HCT116 (cell line): ENCODE results near the gene FLNB. TPM values are rescaled to one million over a fixed set of nuclear protein-coding genes. Genes with fewer than 3 reads are reported as not detected.
A peak's percentile ranks its signal among the peaks of the same experiment; 100 is the strongest.

ENCODE experiments used
- ATAC-seq: fragments of 200-7000 bp; cut with Tn5 transposase; 2 replicates; pipeline ENCODE4 v1.9.1; 2020; ENCODE audit warnings: mild to moderate bottlenecking, moderate library complexity
- BruUV-seq: library from RNA; stranded (reverse); fragments of 400-500 nt; replicated peaks from 2 replicates; lab custom pipeline; 2021; lab: Mats Ljungman, UMichigan
- CTCF ChIA-PET: fragments of 300-600 bp; sonication (Branson Sonifier 250); formaldehyde crosslinking; loops from one replicate; lab custom pipeline; 2021; ENCODE audit warnings: antibody characterized with exemption; lab: Charles Lee
- POLR2A ChIA-PET: fragments of 300-600, 350-600 bp; sonication (Branson Sonifier 250); formaldehyde crosslinking; loops from one replicate; lab custom pipeline; 2021; ENCODE audit warnings: antibody characterized with exemption; lab: Charles Lee
- RAD21 ChIA-PET, 2 experiments: fragments of 300-600 bp; sonication (Branson Sonifier 250); formaldehyde crosslinking; loops; one replicate each; lab custom pipeline; 2023; ENCODE audit warnings: low total read pairs in 2 of 2; ENCODE audit not compliant: uncharacterized antibody in 2 of 2, unreplicated experiment in 2 of 2, low non-redundant PET in 1 of 2; lab: Charles Lee
- DNase-seq: peaks from one replicate; pipeline ENCODE4 v3.0.0-alpha.2; 2010; ENCODE audit warnings: low read depth, low spot score
- H2AFZ ChIP-seq: fragments of 200-600 bp; shearing (Covaris generic), sonication (generic); 2 replicates; pipeline ENCODE4 v1.6.1; 2017; ENCODE audit warnings: low read depth, mixed run types, mixed read lengths, antibody characterized with exemption, low read length; ENCODE audit not compliant: poor library complexity, severe bottlenecking
- H3K27ac ChIP-seq: 2 replicates; pipeline ENCODE4 v1.5.1; 2012; ENCODE audit warnings: low read depth, low read length
- H3K27me3 ChIP-seq: fragments of 200-600 bp; sonication (generic); 2 replicates; pipeline ENCODE4 v1.6.1; 2016; ENCODE audit warnings: mixed run types, low read length, mixed read lengths; ENCODE audit not compliant: insufficient read depth
- H3K36me3 ChIP-seq, 2 experiments: fragments of 200-500 bp in 1 of 2; fragments of 200-600 bp in 1 of 2; sonication (Bioruptor generic) in 1 of 2; sonication (generic) in 1 of 2; 2 replicates each; pipeline versions ENCODE4 v1.5.1 to v1.6.1; 2014 to 2016; ENCODE audit warnings: low read length in 2 of 2, inconsistent platforms in 1 of 2, mixed read lengths in 1 of 2, mixed run types in 1 of 2; ENCODE audit not compliant: insufficient read depth in 2 of 2, control insufficient read depth in 1 of 2
- H3K4me1 ChIP-seq, 2 experiments: fragments of 200-600 bp in 1 of 2; sonication (generic) in 1 of 2; 2 replicates each; pipeline versions ENCODE4 v1.5.1 to v1.6.1; 2012 to 2017; ENCODE audit warnings: low read length in 2 of 2, inconsistent platforms in 1 of 2, mild to moderate bottlenecking in 1 of 2, mixed read lengths in 1 of 2, mixed run types in 1 of 2, moderate library complexity in 1 of 2; ENCODE audit not compliant: insufficient read depth in 2 of 2, control insufficient read depth in 1 of 2
- H3K4me2 ChIP-seq: fragments of 200-600 bp; sonication (generic); 2 replicates; pipeline ENCODE4 v1.6.1; 2017; ENCODE audit warnings: mixed run types, low read length, mixed read lengths
- H3K4me3 ChIP-seq, 2 experiments: fragments of 200-600 bp in 1 of 2; sonication (generic) in 1 of 2; replicated peaks in 1 of 2; 2 replicates each; pipeline ENCODE4 v1.5.1; 2011 to 2016; ENCODE audit warnings: low read length in 2 of 2, control low read depth in 1 of 2, low read depth in 1 of 2, mild to moderate bottlenecking in 1 of 2, mixed read lengths in 1 of 2, mixed run types in 1 of 2
- H3K79me2 ChIP-seq: fragments of 200-600 bp; sonication (generic); 2 replicates; pipeline ENCODE4 v1.6.1; 2017; ENCODE audit warnings: mild to moderate bottlenecking, mixed run types, low read length, moderate library complexity, mixed read lengths; ENCODE audit not compliant: insufficient read depth
- H3K9ac ChIP-seq: fragments of 200-600 bp; sonication (generic); 2 replicates; pipeline ENCODE4 v1.6.1; 2016; ENCODE audit warnings: low read length, mixed read lengths
- H3K9me2 ChIP-seq: fragments of 200-600 bp; sonication (generic), shearing (Covaris generic); 2 replicates; pipeline ENCODE4 v1.6.1; 2017; ENCODE audit warnings: mixed run types, mild to moderate bottlenecking, moderate library complexity; ENCODE audit not compliant: insufficient read depth
- H3K9me3 ChIP-seq, 2 experiments: fragments of 200-500 bp in 1 of 2; fragments of 200-600 bp in 1 of 2; sonication (Bioruptor generic) in 1 of 2; sonication (generic) in 1 of 2; 2 replicates each; pipeline ENCODE4 v1.6.1; 2014 to 2017; ENCODE audit warnings: low read length in 2 of 2, mixed read lengths in 2 of 2, inconsistent platforms in 1 of 2, low read depth in 1 of 2, mild to moderate bottlenecking in 1 of 2, mixed run types in 1 of 2, moderate library complexity in 1 of 2; ENCODE audit not compliant: control insufficient read depth in 1 of 2, insufficient read depth in 1 of 2
- H4K20me1 ChIP-seq: fragments of 200-600 bp; sonication (generic), shearing (Covaris generic); 2 replicates; pipeline ENCODE4 v1.6.1; 2017; ENCODE audit warnings: mixed run types, mild to moderate bottlenecking, moderate library complexity; ENCODE audit not compliant: insufficient read depth
- EZH2 ChIP-seq: fragments of 200-600 bp; sonication (generic); IDR thresholded peaks from 2 replicates; pipeline ENCODE4 v1.6.1; 2017; ENCODE audit warnings: antibody characterized with exemption, mixed run types
- EZH2phosphoT487 ChIP-seq: fragments of 200-600 bp; IDR thresholded peaks from 2 replicates; pipeline ENCODE4 v1.6.1; 2018; ENCODE audit warnings: antibody characterized with exemption, borderline replicate concordance
- JUND ChIP-seq: IDR thresholded peaks from 2 replicates; pipeline ENCODE4 v1.6.1; 2012
- POLR2AphosphoS5 ChIP-seq: IDR thresholded peaks from 2 replicates; pipeline ENCODE4 v1.6.1; 2011; ENCODE audit warnings: mild to moderate bottlenecking, low read depth, low read length, moderate library complexity
- SRF ChIP-seq: IDR thresholded peaks from 2 replicates; pipeline ENCODE4 v1.6.1; 2012; ENCODE audit warnings: low read depth
- TCF7L2 ChIP-seq: IDR thresholded peaks from 2 replicates; pipeline ENCODE4 v1.7.0; 2011; ENCODE audit warnings: borderline replicate concordance, inconsistent platforms; ENCODE audit not compliant: insufficient read depth, insufficient read length; ENCODE audit errors: extremely low read depth
- ZNF274 ChIP-seq: fragments of 200-500 bp; sonication (Bioruptor generic); IDR thresholded peaks from 2 replicates; pipeline ENCODE4 v1.6.1; 2014; ENCODE audit warnings: mild to moderate bottlenecking, low read depth, low read length, inconsistent platforms
- intact Hi-C: fragments of 100-400 bp; cut with micrococcal nuclease; formaldehyde crosslinking; loops from 2 replicates; pipeline ENCODE4 v1.10.0; 2022
- total RNA-seq: library from RNA; stranded (reverse); gene quantifications from one replicate; pipeline ENCODE4 v1.2.1, GENCODE V29; 2021; ENCODE audit not compliant: unreplicated experiment
- TF ChIP-seq, protein P1 (sequence below): IDR thresholded peaks from 2 replicates; pipeline ENCODE4 v1.6.1; 2012
- TF ChIP-seq, protein P2 (sequence below): IDR thresholded peaks from 2 replicates; pipeline ENCODE4 v1.6.1; 2012
- TF ChIP-seq, protein P3 (sequence below), 3 experiments: fragments of 200-600 bp in 1 of 3; sonication (generic) in 1 of 3; IDR thresholded peaks in 2 of 3; conservative IDR thresholded peaks in 1 of 3; 2 replicates each; pipeline ENCODE4 v1.5.1; 2012 to 2017; ENCODE audit warnings: low read depth in 2 of 3, low read length in 2 of 3, antibody characterized with exemption in 1 of 3, borderline replicate concordance in 1 of 3, control low read depth in 1 of 3, mild to moderate bottlenecking in 1 of 3, mixed read lengths in 1 of 3, mixed run types in 1 of 3, moderate library complexity in 1 of 3; ENCODE audit not compliant: insufficient read depth in 1 of 3

FLNB gene
- total RNA-seq, 1 experiment from 2014 or later: 116 TPM

DNA sequence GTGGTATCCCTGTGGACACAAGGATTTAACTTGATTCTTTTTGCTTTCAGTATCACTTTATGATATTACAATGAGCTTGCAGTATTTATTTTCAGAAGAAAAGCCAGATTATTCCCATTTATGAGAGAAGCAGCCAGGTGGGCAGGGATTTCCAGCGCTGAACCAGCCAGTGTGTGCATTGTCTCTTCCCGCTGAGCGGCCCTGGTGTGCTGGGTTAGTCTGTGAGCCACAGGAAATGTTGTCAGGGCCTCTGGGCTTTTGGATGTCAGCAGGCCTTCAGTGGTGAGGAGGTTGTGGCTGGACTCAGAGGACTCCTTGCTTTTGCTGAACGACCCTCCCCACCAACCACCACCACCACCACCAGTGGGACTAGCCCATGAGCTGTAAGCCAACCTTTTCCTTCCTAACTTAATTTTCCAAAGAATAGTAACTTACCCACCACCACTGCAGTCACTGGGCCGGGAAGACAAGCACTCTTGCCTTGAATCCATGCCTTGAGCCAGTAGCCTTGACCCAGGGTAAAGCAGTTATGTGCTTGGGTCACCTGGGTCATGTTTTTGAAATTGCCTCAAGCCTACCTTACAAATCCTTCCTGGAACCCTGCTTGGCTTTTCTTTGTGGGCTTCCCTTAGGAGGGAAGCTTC lies 33.1 kb downstream of the FLNB start:
- Histone ChIP-seq H3K9me2 (no peaks in the 10 kb centered on the region), H3K9ac (no peak overlapping the region), H4K20me1 (no peaks in the 10 kb centered on the region; the same call in 1 of the 2 replicates)
- no peak for TF ChIP-seq ZNF274
- TF ChIP-seq, all 23 proteins: peak for 0
- ChIA-PET POLR2A (interaction anchor here (1.4 kb wide), 1 partner anchor 11 kb away, joined by 3 read pairs; no protein-coding TSS in a partner anchor), RAD21 (no interaction called here), CTCF (no interaction called here)
- intact Hi-C loops: no loop called here
- Histone ChIP-seq H3K27me3 (no peaks in the 10 kb centered on the region), H3K9me3 (no peaks in the 10 kb centered on the region), H3K27ac (no peak overlapping the region), H3K79me2 (peaks cover 85% of the 10 kb centered on the region), H2AFZ (no peak overlapping the region), H3K4me3 (no peak overlapping the region), H3K4me2 (peak overlapping the region; percentile 21; the same call in 1 of the 2 replicates), H3K4me1 (peaks cover 36 to 75% of the 10 kb centered on the region in 2 experiments), H3K36me3 (no peaks in the 10 kb centered on the region)
- ATAC-seq (no peak), DNase-seq (no peak)
- no TSS peak for BruUV-seq

DNA sequence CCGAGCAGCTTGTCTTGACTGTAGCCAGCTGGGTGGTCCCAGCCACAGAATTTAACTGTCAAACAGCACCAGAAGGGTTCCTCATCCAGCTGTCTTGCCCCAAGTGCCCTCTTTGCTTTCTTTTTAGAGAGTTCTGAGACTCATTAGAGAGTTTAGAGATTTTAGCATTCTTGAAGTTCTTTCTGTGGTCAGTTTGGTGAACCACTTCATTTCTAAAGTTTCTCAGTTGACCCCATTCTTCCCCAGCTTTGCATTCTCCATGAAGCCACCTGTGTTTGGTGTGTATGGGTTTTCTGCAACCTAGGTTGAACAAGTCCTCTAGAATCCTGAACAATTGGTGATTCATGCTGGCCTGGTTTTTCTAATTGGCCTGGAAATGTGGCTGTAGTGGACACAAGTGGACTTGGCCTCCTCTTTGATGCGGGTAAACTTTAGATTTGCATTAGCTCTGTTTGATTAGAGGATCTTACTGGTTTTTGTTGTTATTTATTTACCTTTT lies 33.7 kb downstream of the FLNB start:
- POLR2A ChIA-PET: interaction anchor here (0.7 kb wide), 1 partner anchor 34 kb away, joined by 3 read pairs; no protein-coding TSS in a partner anchor
- CTCF ChIA-PET: no interaction called here

More for the DNA sequence above, 33.7 kb downstream of the FLNB start:
- H3K36me3 ChIP-seq: no peaks in the 10 kb centered on the region
- H3K27me3 ChIP-seq: no peaks in the 10 kb centered on the region
- H3K9me2 ChIP-seq: no peaks in the 10 kb centered on the region
- peaks cover 33 to 72% of the 10 kb centered on the region in 2 experiments for H3K4me1 ChIP-seq
- ATAC-seq (no peak), DNase-seq (no peak)
- no peak for TF ChIP-seq ZNF274
- TF ChIP-seq JUND: no peak
- no peak for TF ChIP-seq SRF
- TF ChIP-seq, protein P1, sequence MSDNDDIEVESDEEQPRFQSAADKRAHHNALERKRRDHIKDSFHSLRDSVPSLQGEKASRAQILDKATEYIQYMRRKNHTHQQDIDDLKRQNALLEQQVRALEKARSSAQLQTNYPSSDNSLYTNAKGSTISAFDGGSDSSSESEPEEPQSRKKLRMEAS: no peak
- TF ChIP-seq EZH2phosphoT487: no peak
- TF ChIP-seq, protein P2, sequence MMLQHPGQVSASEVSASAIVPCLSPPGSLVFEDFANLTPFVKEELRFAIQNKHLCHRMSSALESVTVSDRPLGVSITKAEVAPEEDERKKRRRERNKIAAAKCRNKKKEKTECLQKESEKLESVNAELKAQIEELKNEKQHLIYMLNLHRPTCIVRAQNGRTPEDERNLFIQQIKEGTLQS: no peak
- no peak for TF ChIP-seq POLR2AphosphoS5
- TF ChIP-seq, protein P3, sequence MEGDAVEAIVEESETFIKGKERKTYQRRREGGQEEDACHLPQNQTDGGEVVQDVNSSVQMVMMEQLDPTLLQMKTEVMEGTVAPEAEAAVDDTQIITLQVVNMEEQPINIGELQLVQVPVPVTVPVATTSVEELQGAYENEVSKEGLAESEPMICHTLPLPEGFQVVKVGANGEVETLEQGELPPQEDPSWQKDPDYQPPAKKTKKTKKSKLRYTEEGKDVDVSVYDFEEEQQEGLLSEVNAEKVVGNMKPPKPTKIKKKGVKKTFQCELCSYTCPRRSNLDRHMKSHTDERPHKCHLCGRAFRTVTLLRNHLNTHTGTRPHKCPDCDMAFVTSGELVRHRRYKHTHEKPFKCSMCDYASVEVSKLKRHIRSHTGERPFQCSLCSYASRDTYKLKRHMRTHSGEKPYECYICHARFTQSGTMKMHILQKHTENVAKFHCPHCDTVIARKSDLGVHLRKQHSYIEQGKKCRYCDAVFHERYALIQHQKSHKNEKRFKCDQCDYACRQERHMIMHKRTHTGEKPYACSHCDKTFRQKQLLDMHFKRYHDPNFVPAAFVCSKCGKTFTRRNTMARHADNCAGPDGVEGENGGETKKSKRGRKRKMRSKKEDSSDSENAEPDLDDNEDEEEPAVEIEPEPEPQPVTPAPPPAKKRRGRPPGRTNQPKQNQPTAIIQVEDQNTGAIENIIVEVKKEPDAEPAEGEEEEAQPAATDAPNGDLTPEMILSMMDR (IDR thresholded peaks at IDR 0.05 in 2 of 3, conservative IDR thresholded peaks at IDR 0.05 in 1 of 3; ENCODE audit: borderline replicate concordance in 1 of 3, insufficient read depth in 1 of 3, low read depth in 2 of 3, low read length in 2 of 3): no peak
- TF ChIP-seq TCF7L2: no peak
- no peak for TF ChIP-seq EZH2
- H2AFZ ChIP-seq: no peak overlapping the region
- H3K79me2 ChIP-seq: peaks cover 84% of the 10 kb centered on the region
- no peak overlapping the region for H3K4me3 ChIP-seq
- no TSS peak for BruUV-seq
- H3K9ac ChIP-seq: no peak overlapping the region
- intact Hi-C loops: no loop called here
- peak overlapping the region; percentile 21; the same call in 1 of the 2 replicates for H3K4me2 ChIP-seq
- H4K20me1 ChIP-seq: no peaks in the 10 kb centered on the region; the same call in 1 of the 2 replicates
- RAD21 ChIA-PET: no interaction called here
- H3K9me3 ChIP-seq: no peaks in the 10 kb centered on the region
- H3K27ac ChIP-seq: no peak overlapping the region
